Measurements from ENCODE around the gene EXOC8.

Gene EXOC8

GRCh38 chr1:231337472-231338269 lies at the start of gene EXOC8:
EXOC8 (minus strand) TSS chr1:231337852; CDS start chr1:231337745, 107 bp downstream.
- TF ChIP-seq EP300 (IDR thresholded peaks at IDR 0.05; ENCODE audit: borderline replicate concordance): peak; percentile 41; the same call in 1 of the 2 replicates
- TF ChIP-seq RAD21 (IDR thresholded peaks at IDR 0.05; ENCODE audit: low read depth): no peak
- 0 out of 2 replicates have a peak, but pooled peaks have one; percentile 55 for TF ChIP-seq YY1 (IDR thresholded peaks at IDR 0.05; ENCODE audit: low read depth)
- 0 out of 2 replicates have a peak, but pooled peaks have one; percentile 48 for TF ChIP-seq TCF12 (IDR thresholded peaks at IDR 0.05; ENCODE audit: low read depth)
- peak; percentile 85 for TF ChIP-seq TAF1 (IDR thresholded peaks at IDR 0.05; ENCODE audit: low read depth)
- peak; percentile 45 for TF ChIP-seq MAX (IDR thresholded peaks at IDR 0.05)
- no peak for TF ChIP-seq USF1 (IDR thresholded peaks at IDR 0.05)
- no peak for TF ChIP-seq REST (IDR thresholded peaks at IDR 0.05; ENCODE audit: low read depth)
- peak; percentile 62 for TF ChIP-seq CREB1 (IDR thresholded peaks at IDR 0.05; ENCODE audit: low read depth)
- TF ChIP-seq EGR1 (IDR thresholded peaks at IDR 0.05): no peak
- no peak; the same call in 1 of the 2 replicates for TF ChIP-seq ZBTB7A (IDR thresholded peaks at IDR 0.05; ENCODE audit: low read depth)
- TF ChIP-seq CEBPB (IDR thresholded peaks at IDR 0.05): no peak
- peak; percentile 56; the same call in 1 of the 2 replicates for TF ChIP-seq FOXM1 (IDR thresholded peaks at IDR 0.05; ENCODE audit: borderline replicate concordance, low read depth)
- TF ChIP-seq NFIC (IDR thresholded peaks at IDR 0.05): no peak
- no peak for TF ChIP-seq TEAD4 (IDR thresholded peaks at IDR 0.05)

GRCh38 chr1:231386466-231386865 lies 48.8 kb upstream of the EXOC8 start:
- no peak for TF ChIP-seq USF1 (IDR thresholded peaks at IDR 0.05)
- TF ChIP-seq CEBPB (IDR thresholded peaks at IDR 0.05): no peak
- no peak for TF ChIP-seq TCF12 (IDR thresholded peaks at IDR 0.05; ENCODE audit: low read depth)
- TF ChIP-seq REST (IDR thresholded peaks at IDR 0.05; ENCODE audit: low read depth): no peak
- TF ChIP-seq MAX (IDR thresholded peaks at IDR 0.05): no peak
- no peak for TF ChIP-seq EGR1 (IDR thresholded peaks at IDR 0.05)
- TF ChIP-seq FOXM1 (IDR thresholded peaks at IDR 0.05; ENCODE audit: borderline replicate concordance, low read depth): no peak
- no peak for TF ChIP-seq NFIC (IDR thresholded peaks at IDR 0.05)
- no peak for TF ChIP-seq EP300 (IDR thresholded peaks at IDR 0.05; ENCODE audit: borderline replicate concordance)
- no peak for TF ChIP-seq TAF1 (IDR thresholded peaks at IDR 0.05; ENCODE audit: low read depth)
- TF ChIP-seq YY1 (IDR thresholded peaks at IDR 0.05; ENCODE audit: low read depth): no peak
- no peak for TF ChIP-seq ZBTB7A (IDR thresholded peaks at IDR 0.05; ENCODE audit: low read depth)
- TF ChIP-seq TEAD4 (IDR thresholded peaks at IDR 0.05): no peak
- no peak for TF ChIP-seq RAD21 (IDR thresholded peaks at IDR 0.05; ENCODE audit: low read depth)
- no peak for TF ChIP-seq CREB1 (IDR thresholded peaks at IDR 0.05; ENCODE audit: low read depth)

GRCh38 chr1:231385416-231385748 lies 47.7 kb upstream of the EXOC8 start:
- no peak for TF ChIP-seq MAX (IDR thresholded peaks at IDR 0.05)
- no peak for TF ChIP-seq TCF12 (IDR thresholded peaks at IDR 0.05; ENCODE audit: low read depth)
- no peak for TF ChIP-seq EP300 (IDR thresholded peaks at IDR 0.05; ENCODE audit: borderline replicate concordance)
- no peak for TF ChIP-seq EGR1 (IDR thresholded peaks at IDR 0.05)
- no peak for TF ChIP-seq REST (IDR thresholded peaks at IDR 0.05; ENCODE audit: low read depth)
- no peak for TF ChIP-seq TEAD4 (IDR thresholded peaks at IDR 0.05)
- TF ChIP-seq YY1 (IDR thresholded peaks at IDR 0.05; ENCODE audit: low read depth): no peak
- no peak for TF ChIP-seq CEBPB (IDR thresholded peaks at IDR 0.05)
- no peak for TF ChIP-seq FOXM1 (IDR thresholded peaks at IDR 0.05; ENCODE audit: borderline replicate concordance, low read depth)
- TF ChIP-seq CREB1 (IDR thresholded peaks at IDR 0.05; ENCODE audit: low read depth): no peak
- no peak for TF ChIP-seq USF1 (IDR thresholded peaks at IDR 0.05)
- no peak for TF ChIP-seq NFIC (IDR thresholded peaks at IDR 0.05)
- no peak for TF ChIP-seq ZBTB7A (IDR thresholded peaks at IDR 0.05; ENCODE audit: low read depth)
- TF ChIP-seq RAD21 (IDR thresholded peaks at IDR 0.05; ENCODE audit: low read depth): no peak
- no peak for TF ChIP-seq TAF1 (IDR thresholded peaks at IDR 0.05; ENCODE audit: low read depth)

Data from Ishikawa (cell line).